GM19099 (cell line): ENCODE measurements around the gene CELF4.

Experiments
- POLR2A ChIP-seq: IDR thresholded peaks from 3 replicates; pipeline ENCODE4 v1.6.1; 2011; ENCODE audit warnings: low read depth; ENCODE audit not compliant: insufficient read length; ENCODE audit errors: extremely low read depth

The CELF4 gene

GRCh38 chr18:37525262-37525585, 40.4 kb downstream of the CELF4 start:
- TF ChIP-seq POLR2A = no peak

DNA sequence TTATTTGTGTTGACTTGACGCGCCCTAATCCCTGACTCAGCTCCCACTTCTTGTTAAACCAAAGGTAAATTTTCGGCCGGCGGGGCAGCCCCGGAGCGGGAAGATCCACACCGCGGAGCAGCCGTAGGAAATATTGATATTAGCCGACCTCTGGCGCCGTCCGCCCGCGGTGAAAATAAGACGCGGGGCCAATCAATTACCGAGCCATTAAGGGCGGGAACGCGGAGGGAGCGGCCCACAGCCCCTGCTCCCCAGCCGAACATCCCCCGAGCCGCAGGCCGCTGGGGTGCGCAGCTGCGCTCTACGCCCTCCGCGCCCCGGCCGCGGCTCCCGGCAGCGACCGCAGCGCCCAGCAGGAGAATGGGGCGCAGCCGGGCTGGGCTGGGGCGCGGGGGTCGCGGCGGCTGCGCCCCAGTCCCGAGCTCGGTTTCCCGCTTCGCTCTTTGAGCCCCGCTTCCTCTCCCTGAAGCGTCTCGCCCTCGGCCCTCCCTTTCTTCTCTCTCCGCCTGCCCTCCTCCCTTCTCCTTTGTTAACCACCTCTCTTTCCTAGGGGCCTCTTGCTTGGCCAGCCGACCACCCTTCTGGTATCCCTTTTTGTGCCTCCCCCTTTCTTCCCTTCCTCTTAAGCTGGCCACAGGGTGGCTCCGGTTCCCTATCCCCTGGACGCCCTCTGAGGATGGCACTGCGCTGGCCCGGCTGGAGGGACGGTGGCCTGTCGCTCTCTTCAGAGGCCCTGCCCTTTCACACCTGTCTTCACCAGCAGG, 40.9 kb downstream of the CELF4 start:
- TF ChIP-seq POLR2A = no peak

DNA sequence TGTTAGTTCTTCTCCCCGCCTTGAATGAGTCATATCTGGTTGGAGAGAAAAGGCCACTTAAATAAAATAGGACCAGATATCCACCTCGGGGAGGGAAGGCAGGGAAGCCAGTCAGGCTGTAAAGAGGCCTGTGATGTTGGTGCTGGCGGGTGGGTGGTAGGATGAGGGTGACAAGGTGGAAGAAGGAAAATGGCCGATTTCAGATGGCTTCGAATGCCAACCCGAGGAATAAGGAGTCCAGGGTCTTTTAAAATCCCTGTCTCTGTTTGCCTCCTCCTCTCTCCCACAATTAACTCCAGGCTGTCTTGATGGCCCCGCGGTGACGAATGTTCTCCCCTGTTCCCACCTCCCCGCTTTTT, 41.5 kb downstream of the CELF4 start:
- no peak for TF ChIP-seq POLR2A

GRCh38 chr18:37521510-37522465, 43.8 kb downstream of the CELF4 start:
- no peak for TF ChIP-seq POLR2A

DNA sequence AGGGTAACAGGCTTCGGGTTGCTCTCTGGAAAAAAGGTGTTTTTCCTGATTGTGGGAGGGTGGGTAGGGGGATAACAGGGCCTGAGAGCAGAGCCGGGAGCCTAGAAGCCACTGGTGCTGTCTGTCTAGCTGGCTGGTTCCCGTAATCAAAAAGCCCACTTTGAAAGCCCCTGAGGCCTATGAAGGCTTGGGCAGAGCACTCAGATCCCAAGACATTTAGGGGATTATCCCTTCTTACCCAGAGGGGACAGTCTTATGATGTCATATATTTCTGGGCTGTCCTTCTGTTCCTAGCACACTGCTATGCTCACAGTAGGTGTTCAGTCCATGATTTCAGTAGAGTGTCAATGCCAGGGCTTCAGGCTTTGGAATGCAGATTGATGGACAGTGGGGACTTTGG, 45.1 kb downstream of the CELF4 start:
- no peak for TF ChIP-seq POLR2A

- TF ChIP-seq POLR2A = no peak
These were observed 46.0 kb downstream of the CELF4 start for GRCh38 chr18:37519510-37520135.

DNA sequence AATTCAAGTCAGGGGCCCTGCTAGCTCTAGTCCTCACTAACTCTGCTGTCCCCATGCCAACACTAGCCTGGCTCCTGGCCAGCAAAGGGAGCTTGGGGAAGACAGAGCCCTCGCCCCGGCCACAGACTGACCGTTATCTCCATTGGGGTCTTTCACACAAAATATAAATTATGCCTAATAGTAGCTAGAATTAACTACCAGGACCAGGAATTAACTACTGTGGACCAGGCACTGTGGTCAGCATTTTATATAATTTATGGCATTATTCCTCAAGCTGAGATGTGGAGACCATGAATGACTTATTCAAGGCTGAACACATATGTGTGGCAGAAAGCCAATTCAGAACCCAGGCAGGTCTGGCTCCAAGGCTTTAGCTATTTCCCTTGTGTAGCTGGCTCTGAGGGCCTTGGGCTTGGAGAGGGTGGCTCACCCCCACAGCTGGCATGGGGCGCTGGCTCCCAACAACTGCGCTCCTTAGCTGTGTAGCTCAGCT, 49.2 kb downstream of the CELF4 start:
- TF ChIP-seq POLR2A = no peak

GRCh38 chr18:37514953-37515352, 50.6 kb downstream of the CELF4 start:
- TF ChIP-seq POLR2A = no peak

- no peak for TF ChIP-seq POLR2A
These were observed 53.2 kb downstream of the CELF4 start for GRCh38 chr18:37512400-37512799.

DNA sequence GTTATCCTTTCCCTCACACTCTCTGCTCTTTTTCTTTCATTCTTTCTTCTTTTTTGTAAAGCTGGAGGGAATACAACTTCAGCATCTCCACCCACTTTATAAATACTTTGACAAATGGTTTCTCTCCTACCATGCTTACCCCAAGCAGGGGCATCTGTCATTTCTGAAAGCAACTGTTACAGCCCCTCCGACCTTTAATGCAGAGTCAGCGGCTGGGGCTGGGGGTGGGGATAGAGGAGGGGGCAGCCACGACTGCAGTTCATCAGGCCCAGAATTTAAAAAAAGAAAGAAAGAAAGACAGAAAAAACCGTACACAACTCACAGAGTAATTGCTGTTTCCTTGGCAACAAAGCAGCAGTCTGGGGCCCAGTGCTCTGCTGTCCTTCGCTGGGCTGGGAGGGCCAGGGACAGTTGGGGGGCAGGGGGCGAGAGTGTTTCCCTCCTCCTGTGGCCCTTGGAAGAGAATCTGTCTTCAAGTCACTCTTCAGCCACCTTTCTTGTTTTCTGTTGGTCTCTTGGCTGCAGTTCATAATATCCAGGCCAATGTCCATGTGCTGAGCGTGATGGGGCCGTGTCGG, 53.8 kb downstream of the CELF4 start:
- no peak for TF ChIP-seq POLR2A

DNA sequence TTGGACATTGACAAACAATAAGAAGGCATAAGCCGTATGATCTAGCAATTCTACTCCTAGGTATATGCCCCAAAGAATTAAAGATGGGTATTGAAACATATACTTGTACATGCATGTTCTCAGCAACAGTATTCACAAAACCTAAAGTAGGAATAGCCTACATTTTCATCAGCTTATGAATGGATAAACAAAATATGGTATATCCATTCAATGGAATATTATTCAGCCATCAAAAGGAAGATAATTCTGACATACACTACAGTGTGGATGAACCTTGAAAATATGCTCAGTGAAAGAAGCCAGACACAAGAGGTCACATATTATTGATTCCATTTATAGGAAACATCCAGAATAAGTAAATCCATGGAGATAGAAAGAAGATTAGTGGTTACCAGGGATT, 56.0 kb downstream of the CELF4 start:
- no peak for TF ChIP-seq POLR2A

DNA sequence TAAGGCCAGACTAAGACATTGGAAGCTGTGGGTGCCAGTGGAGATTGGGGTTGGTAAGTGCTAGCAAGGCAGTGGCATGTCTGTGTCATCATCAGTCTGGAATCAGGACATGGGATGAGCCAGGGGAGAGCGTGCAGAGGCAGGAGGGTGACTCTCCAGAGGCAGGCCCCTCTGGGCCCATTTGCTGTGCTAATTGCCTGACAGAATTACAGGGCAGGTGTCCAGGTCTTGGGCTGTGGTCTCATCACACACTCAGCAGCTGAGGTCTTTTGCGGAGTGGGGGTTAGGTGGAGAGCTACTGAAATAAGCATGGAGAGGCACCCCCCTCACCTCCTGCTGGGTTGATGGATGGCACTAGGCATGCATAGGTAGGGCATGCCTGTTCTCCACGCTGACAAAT, 57.4 kb downstream of the CELF4 start:
- no peak for TF ChIP-seq POLR2A

GRCh38 chr18:37507239-37507638, 58.4 kb downstream of the CELF4 start:
- no peak for TF ChIP-seq POLR2A

DNA sequence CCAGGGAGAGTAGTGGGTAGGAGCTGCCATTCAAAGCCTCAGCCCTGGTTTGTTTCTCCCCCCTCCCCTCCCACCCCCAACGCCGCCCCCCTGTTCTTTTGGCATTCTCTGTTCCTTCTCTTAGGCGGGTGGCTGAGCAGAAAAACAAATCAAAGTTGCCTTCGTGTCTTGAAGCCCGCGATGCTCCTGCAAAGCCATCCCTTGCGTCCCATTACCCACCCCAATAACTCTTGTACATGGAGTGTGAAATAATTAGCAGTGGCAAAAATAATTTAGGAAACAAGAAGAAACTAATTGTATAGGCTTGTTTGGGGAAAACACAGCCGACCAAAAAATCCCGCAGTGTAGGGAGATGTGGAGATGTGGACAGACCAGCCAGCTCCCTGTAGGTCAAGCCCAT, 59.6 kb downstream of the CELF4 start:
- no peak for TF ChIP-seq POLR2A

DNA sequence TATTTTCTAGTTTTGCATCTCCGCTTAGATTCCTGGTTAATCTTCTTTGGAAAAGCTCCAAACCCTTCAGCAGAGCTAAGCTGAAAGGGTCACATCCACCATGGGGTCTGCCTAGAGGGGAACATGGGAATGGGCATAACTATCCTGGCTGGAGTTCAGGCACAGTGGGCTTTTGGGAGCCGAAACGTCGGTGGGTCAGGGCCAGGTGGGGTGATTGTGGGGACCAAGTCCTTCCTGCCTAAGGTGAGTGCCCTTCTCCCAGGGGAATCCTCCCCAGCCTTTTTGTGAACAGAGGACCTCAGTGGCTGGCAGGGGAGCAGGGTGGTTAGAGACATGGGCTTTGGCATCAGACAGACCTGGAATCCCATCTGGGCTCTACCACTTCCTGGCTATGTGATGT, 60.3 kb downstream of the CELF4 start:
- no peak for TF ChIP-seq POLR2A
